Kidney (tissue), 14 donors: ENCODE results near the gene ERLEC1. TPM values are rescaled to one million over a fixed set of nuclear protein-coding genes. Genes with fewer than 3 reads are reported as not detected.

Source experiments
- DNase-seq, 5 donors: peaks; one replicate each; pipeline ENCODE4 v3.0.0-alpha.2; 2013 to 2020
- FAIRE-seq: peaks from 2 replicates; lab custom pipeline; 2012; peaks lifted over from hg19 to GRCh38; lab: Jason Lieb, UNC
- H3K27ac ChIP-seq, 2 donors: one replicate each; pipeline ENCODE4 v1.7.0; 2013; ENCODE audit warnings: low read depth in 2 of 2, low read length in 2 of 2, inconsistent platforms in 1 of 2
- H3K27me3 ChIP-seq: one replicate; pipeline ENCODE4 v1.7.1; 2013; ENCODE audit warnings: low read length, inconsistent platforms; ENCODE audit not compliant: control insufficient read depth, insufficient read depth
- H3K36me3 ChIP-seq, 3 donors: one replicate each; pipeline versions ENCODE4 v1.7.0 to v1.7.1; 2013; ENCODE audit warnings: low read length in 3 of 3, control low read depth in 1 of 3, inconsistent platforms in 1 of 3; ENCODE audit not compliant: insufficient read depth in 3 of 3, control insufficient read depth in 2 of 3
- H3K4me1 ChIP-seq, 3 donors: one replicate each; pipeline versions ENCODE4 v1.7.0 to v1.7.1; 2013; ENCODE audit warnings: low read length in 3 of 3, inconsistent platforms in 1 of 3, low read depth in 1 of 3; ENCODE audit not compliant: control insufficient read depth in 2 of 3, insufficient read depth in 2 of 3
- H3K4me3 ChIP-seq, 3 donors: one replicate each; pipeline versions ENCODE4 v1.7.0 to v1.8.1; 2013; ENCODE audit warnings: low read length in 3 of 3, control low read depth in 1 of 3, inconsistent platforms in 1 of 3
- H3K9ac ChIP-seq, 3 donors: one replicate each; pipeline versions ENCODE4 v1.7.0 to v1.7.1; 2013; ENCODE audit warnings: low read length in 3 of 3, control low read depth in 1 of 3, inconsistent platforms in 1 of 3
- H3K9me3 ChIP-seq, 3 donors: one replicate each; pipeline versions ENCODE4 v1.7.0 to v1.7.1; 2013; ENCODE audit warnings: low read length in 3 of 3, control low read depth in 1 of 3, inconsistent platforms in 1 of 3; ENCODE audit not compliant: control insufficient read depth in 2 of 3, insufficient read depth in 1 of 3
- intact Hi-C: fragments of 100-400 bp; cut with DNase I; formaldehyde crosslinking; loops from one replicate; pipeline ENCODE4 v1.11.1; 2022
- polyA plus RNA-seq: library from polyadenylated mRNA; stranded (reverse); fragments of 350-450 nt; fragmentation: Illumina TruSeq; extraction: RNeasy Lipid Tissue Mini Kit (QIAGEN cat#74804); gene quantifications from one replicate; pipeline ENCODE4 v1.2.3, GENCODE V29; 2014; ENCODE audit warnings: low read depth, low replicate concordance; ENCODE audit not compliant: insufficient read depth
- total RNA-seq: library from RNA; stranded (reverse); fragmentation: NEBNext Ultra II Directional; extraction: Animal tissue kit (Norgen Biotek cat#: 25700); gene quantifications from one replicate; pipeline ENCODE4 v1.2.1, GENCODE V29; 2021
- TF ChIP-seq, protein P1 (sequence below): IDR thresholded peaks from 3 replicates; pipeline ENCODE4 v1.5.1; 2012; ENCODE audit warnings: mild to moderate bottlenecking, moderate library complexity, borderline replicate concordance; ENCODE audit not compliant: insufficient read depth; ENCODE audit errors: extremely low read depth
- donor health status: control.
- donor health status: control.
- donor health status: control.
- donor health status: control.
- donor health status: control.
- donor health status: DM: yes; HTN: yes; CAD: no.
- donor health status: Normal renal cell carcinoma (clear cell type).

The ERLEC1 gene
- total and polyA plus RNA-seq, 2 donors from 2014 or later, result 39.9 to 43.7 TPM

DNA sequence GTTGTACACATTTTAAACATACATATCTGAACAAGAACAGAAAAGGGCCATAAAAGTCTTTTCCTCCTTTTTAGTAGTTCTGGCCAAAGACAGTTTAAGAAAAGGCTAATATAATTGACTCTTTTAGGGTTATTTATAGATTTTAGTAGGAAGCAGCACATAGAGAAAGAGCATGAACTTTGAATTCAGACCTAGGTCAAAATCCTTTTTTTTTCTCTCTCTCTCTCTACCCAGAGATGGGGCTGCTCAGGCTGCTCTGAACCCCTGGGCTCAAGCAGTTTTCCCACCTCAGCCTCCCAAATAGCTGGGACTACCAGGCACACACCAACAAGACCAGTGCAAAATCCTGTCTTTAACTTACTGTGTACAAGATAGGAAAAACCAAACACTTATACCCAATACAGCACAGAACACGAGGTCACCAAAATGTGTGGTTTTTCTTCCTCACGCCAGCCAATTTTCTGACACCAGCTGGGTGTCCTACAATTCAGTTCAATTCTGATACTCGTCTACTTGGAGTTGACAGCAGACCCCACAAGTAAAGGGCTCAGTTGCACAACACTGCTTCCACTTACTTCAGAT is 32.1 kb downstream of the ERLEC1 start:
- Histone ChIP-seq H3K9me3 (no peaks in the 10 kb centered on the region), H3K4me1 (no peaks in the 10 kb centered on the region), H3K9ac (no peak overlapping the region), H3K27me3 (no peaks in the 10 kb centered on the region), H3K4me3 (no peak overlapping the region), H3K27ac (no peak overlapping the region), H3K36me3 (peaks cover 0 to 24% (median 5%) of the 10 kb centered on the region in 3 donors)
- DNase-seq, result no peak
- TF ChIP-seq, protein P1, sequence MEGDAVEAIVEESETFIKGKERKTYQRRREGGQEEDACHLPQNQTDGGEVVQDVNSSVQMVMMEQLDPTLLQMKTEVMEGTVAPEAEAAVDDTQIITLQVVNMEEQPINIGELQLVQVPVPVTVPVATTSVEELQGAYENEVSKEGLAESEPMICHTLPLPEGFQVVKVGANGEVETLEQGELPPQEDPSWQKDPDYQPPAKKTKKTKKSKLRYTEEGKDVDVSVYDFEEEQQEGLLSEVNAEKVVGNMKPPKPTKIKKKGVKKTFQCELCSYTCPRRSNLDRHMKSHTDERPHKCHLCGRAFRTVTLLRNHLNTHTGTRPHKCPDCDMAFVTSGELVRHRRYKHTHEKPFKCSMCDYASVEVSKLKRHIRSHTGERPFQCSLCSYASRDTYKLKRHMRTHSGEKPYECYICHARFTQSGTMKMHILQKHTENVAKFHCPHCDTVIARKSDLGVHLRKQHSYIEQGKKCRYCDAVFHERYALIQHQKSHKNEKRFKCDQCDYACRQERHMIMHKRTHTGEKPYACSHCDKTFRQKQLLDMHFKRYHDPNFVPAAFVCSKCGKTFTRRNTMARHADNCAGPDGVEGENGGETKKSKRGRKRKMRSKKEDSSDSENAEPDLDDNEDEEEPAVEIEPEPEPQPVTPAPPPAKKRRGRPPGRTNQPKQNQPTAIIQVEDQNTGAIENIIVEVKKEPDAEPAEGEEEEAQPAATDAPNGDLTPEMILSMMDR, result no peak
- intact Hi-C loops, result no loop called here
- no peak for FAIRE-seq

DNA sequence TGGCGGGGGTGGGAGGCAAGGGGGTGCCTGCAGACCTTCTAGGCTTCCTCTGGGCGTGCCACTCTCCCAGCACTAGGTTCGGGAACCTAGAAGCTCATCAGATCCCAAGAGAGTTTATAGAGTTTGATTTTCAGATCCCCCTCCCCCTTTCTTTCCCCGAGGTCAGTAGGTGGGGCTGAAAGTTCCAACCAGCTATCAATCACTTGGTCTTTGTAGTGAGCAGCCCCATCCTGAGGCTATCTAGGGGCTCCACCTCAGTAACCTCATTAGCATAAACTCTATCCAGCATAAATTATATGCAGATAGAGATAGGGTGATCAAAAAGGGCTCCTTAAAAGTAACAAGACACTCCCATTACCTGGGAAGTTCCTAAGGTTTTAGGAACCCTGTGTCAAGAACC is 32.8 kb downstream of the ERLEC1 start:
- H3K4me3 ChIP-seq, result no peak overlapping the region
- DNase-seq, result no peak
- no peaks in the 10 kb centered on the region for H3K27me3 ChIP-seq
- TF ChIP-seq, protein P1, result no peak
- no peak overlapping the region for H3K9ac ChIP-seq
- H3K4me1 ChIP-seq, result no peaks in the 10 kb centered on the region
- intact Hi-C loops, result no loop called here
- H3K27ac ChIP-seq, result no peak overlapping the region
- H3K36me3 ChIP-seq, result peaks cover 0 to 24% (median 5%) of the 10 kb centered on the region in 3 donors
- FAIRE-seq, result no peak
- H3K9me3 ChIP-seq, result no peaks in the 10 kb centered on the region

DNA sequence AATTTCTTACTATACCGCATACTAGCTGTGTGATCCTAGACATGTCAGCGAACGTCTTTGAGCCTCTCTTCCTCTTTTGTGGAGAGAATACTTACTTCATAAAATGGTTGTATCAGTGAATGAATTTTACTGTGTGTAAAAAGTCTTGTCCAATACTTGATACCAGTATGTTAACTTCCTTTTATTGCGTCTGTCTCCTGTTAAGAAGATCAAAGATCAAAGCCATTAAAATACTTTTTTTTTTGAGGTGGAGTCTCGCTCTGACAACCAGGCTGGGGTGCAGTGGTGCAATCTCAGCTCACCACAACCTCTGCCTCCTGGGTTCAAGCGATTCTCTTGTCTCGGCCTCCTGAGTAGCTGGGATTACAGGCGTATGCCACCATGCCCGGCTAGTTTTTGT is 33.2 kb downstream of the ERLEC1 start:
- Histone ChIP-seq H3K9me3 (no peaks in the 10 kb centered on the region), H3K4me1 (no peaks in the 10 kb centered on the region), H3K4me3 (no peak overlapping the region), H3K27me3 (no peaks in the 10 kb centered on the region), H3K27ac (no peak overlapping the region), H3K9ac (no peak overlapping the region), H3K36me3 (peaks cover 0 to 24% (median 5%) of the 10 kb centered on the region in 3 donors)
- FAIRE-seq, result no peak
- TF ChIP-seq, protein P1, result no peak
- intact Hi-C loops, result no loop called here
- DNase-seq, result no peak

DNA sequence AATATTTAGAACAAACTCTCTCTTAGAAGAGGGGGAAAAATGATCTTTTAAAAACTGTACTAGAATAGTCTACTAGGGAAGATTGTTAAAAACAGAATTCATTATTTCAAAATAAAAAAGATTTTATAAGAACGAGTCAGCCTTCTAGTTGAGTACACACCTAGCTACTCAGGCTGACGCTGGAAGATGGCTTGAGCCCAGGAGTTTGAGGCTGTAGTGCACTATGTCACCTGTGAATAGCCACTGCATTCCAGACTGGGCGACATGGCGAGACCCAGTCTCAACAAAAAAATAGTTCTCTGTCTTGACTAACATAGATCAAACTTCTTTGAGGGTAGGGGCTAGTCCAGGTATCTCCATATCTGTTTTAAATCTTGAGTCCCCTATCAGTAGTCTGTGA is 33.9 kb downstream of the ERLEC1 start:
- no peak overlapping the region for H3K27ac ChIP-seq
- H3K4me1 ChIP-seq, result no peaks in the 10 kb centered on the region
- H3K9ac ChIP-seq, result no peak overlapping the region
- H3K4me3 ChIP-seq, result no peak overlapping the region
- intact Hi-C loops, result no loop called here
- no peaks in the 10 kb centered on the region for H3K9me3 ChIP-seq
- H3K27me3 ChIP-seq, result no peaks in the 10 kb centered on the region
- TF ChIP-seq, protein P1, result no peak
- DNase-seq (no peak), FAIRE-seq (no peak)
- peaks cover 0 to 19% (median 4%) of the 10 kb centered on the region in 3 donors for H3K36me3 ChIP-seq
